Measurements from ENCODE around the gene EML6. TPM values are rescaled to one million over a fixed set of nuclear protein-coding genes. Genes with fewer than 3 reads are reported as not detected.

The EML6 gene
- polyA plus RNA-seq, 1 of the 3 experiments (the other 2 are of a cell fraction) = 1.1 TPM

GRCh38 chr2:54768772-54769428, 45.4 kb downstream of the EML6 start (continued):
- TF ChIP-seq REST (IDR thresholded peaks at IDR 0.05; ENCODE audit: low read depth, low read length) (no peak), FOXM1 (IDR thresholded peaks at IDR 0.05; ENCODE audit: low read depth) (no peak), GATA2 (CRISPR knock-in tag; IDR thresholded peaks at IDR 0.05) (peak; percentile 64), EP300 (IDR thresholded peaks at IDR 0.05; ENCODE audit: borderline replicate concordance in 1 of 2, low read depth in 1 of 2, low read length in 1 of 2) (peak in 1 of 2 experiments; percentile 95; a peak in 2 of 4 replicates), POLR2AphosphoS5 (IDR thresholded peaks at IDR 0.05; ENCODE audit: low read depth, low read length) (peak; percentile 15; the same call in 1 of the 2 replicates), YY1 (IDR thresholded peaks at IDR 0.05; ENCODE audit: low read depth) (no peak), RFX5 (IDR thresholded peaks at IDR 0.05; ENCODE audit: low read length) (no peak), ELF1 (IDR thresholded peaks at IDR 0.05) (no peak)

GRCh38 chr2:54770211-54770610, 46.7 kb downstream of the EML6 start:
- POLR2A ChIA-PET = no interaction called here
- WGBS (ENCODE audit: low lambda C conversion rate) = 75% methylated on average over 2 of the region's 2 CpGs

More at GRCh38 chr2:54770211-54770610, 46.7 kb downstream of the EML6 start:
- Histone ChIP-seq H3K79me2 (ENCODE audit: insufficient read depth) (no peaks in the 10 kb centered on the region), H4K20me1 (ENCODE audit: insufficient read depth) (no peaks in the 10 kb centered on the region), H2AFZ (ENCODE audit: low read depth) (no peak overlapping the region), H3K27ac (ENCODE audit: low read depth in 2 of 2, low read length in 1 of 2) (peak overlapping the region in 1 of 2 experiments; percentile 86; a peak in 2 of 4 replicates), H3K9me2 (no peaks in the 10 kb centered on the region), H3K4me3 (ENCODE audit: low read depth in 2 of 2, low read length in 1 of 2) (no peak overlapping the region), H3K4me2 (no peak overlapping the region), H3K4me1 (ENCODE audit: control insufficient read depth in 1 of 2, insufficient read depth in 2 of 2, low read depth in 1 of 2, low read length in 1 of 2) (peaks cover 0 to 35% of the 10 kb centered on the region in 2 experiments; a peak in 3 of 4 replicates), H3K36me3 (replicated peaks in 1 of 2; ENCODE audit: control insufficient read depth in 1 of 2, insufficient read depth in 2 of 2, low read length in 1 of 2) (no peaks in the 10 kb centered on the region), H3K9ac (no peak overlapping the region), H3K9me3 (no peaks in the 10 kb centered on the region), H3F3A (replicated peaks; ENCODE audit: insufficient read depth) (no peaks in the 10 kb centered on the region), H3K27me3 (ENCODE audit: insufficient read depth) (no peaks in the 10 kb centered on the region)
- CTCF ChIA-PET = interaction anchor here (0.7 to 1.1 kb wide), 2 partner anchors 113 to 608 kb away, joined by 3 read pairs; no protein-coding TSS in a partner anchor
- DNase-seq = no peak
- TF ChIP-seq NRF1 (IDR thresholded peaks at IDR 0.05; ENCODE audit: low read depth, low read length) (no peak), USF1 (IDR thresholded peaks at IDR 0.05; ENCODE audit: borderline replicate concordance, low read depth) (no peak), CHD2 (IDR thresholded peaks at IDR 0.05; ENCODE audit: low read length, partially characterized antibody) (no peak), RAD21 (IDR thresholded peaks at IDR 0.05; ENCODE audit: low read length) (no peak), SIN3A (IDR thresholded peaks at IDR 0.05; ENCODE audit: borderline replicate concordance, low read depth, low read length) (no peak)

All from SK-N-SH (cell line).